CD4-positive, alpha-beta T cell treated with Interleukin-4 for 1 hour (primary cell): ENCODE data around the gene CPNE2.
"Not testable (repeated sequence)": the region's sequence is repeated elsewhere in the genome, so short reads cannot be mapped to it uniquely, and the experiment has no call there.

Experiments
- DNase-seq, 2 donors: peaks; one replicate each; pipeline ENCODE4 v3.0.0-alpha.2; 2020 to 2022

Gene CPNE2

GRCh38 chr16:57070424-57070823 is 22.0 kb upstream of the CPNE2 start:
- DNase-seq: no peak

GRCh38 chr16:57071081-57071732 is 21.2 kb upstream of the CPNE2 start:
- DNase-seq: peak; percentile 29 to 52

- no peak for DNase-seq
Measured at GRCh38 chr16:57071831-57072582, 20.4 kb upstream of the CPNE2 start.

GRCh38 chr16:57072616-57073275 is 19.6 kb upstream of the CPNE2 start:
- no peak for DNase-seq

- DNase-seq: no peak
Measured at GRCh38 chr16:57077714-57078113, 14.7 kb upstream of the CPNE2 start.

- no peak for DNase-seq
Measured at GRCh38 chr16:57081744-57082143, 10.6 kb upstream of the CPNE2 start.

- DNase-seq: no peak
Measured at GRCh38 chr16:57082664-57083063, 9.7 kb upstream of the CPNE2 start.

GRCh38 chr16:57083485-57084126 is 8.8 kb upstream of the CPNE2 start:
- DNase-seq: no peak

- peak; percentile 78 to 84 for DNase-seq
Measured at GRCh38 chr16:57084257-57084770, 8.1 kb upstream of the CPNE2 start.

- DNase-seq: no peak
Measured at GRCh38 chr16:57084996-57085395, 7.4 kb upstream of the CPNE2 start.

- DNase-seq: no peak
Measured at GRCh38 chr16:57087003-57087402, 5.4 kb upstream of the CPNE2 start.

- no peak for DNase-seq
Measured at GRCh38 chr16:57089406-57089805, 3.0 kb upstream of the CPNE2 start.

- DNase-seq: no peak
Measured at GRCh38 chr16:57091200-57091974, 996 bp upstream of the CPNE2 start.

GRCh38 chr16:57092786-57093411 is 516 bp downstream of the CPNE2 start:
- DNase-seq: peak; percentile 31 to 46

- DNase-seq: no peak
Measured at GRCh38 chr16:57093666-57094564, 1.5 kb downstream of the CPNE2 start.

GRCh38 chr16:57094911-57095310 is 2.5 kb downstream of the CPNE2 start:
- no peak for DNase-seq

GRCh38 chr16:57096192-57096591 is 3.8 kb downstream of the CPNE2 start:
- DNase-seq: no peak

- no peak for DNase-seq
Measured at GRCh38 chr16:57096793-57097192, 4.4 kb downstream of the CPNE2 start.

- DNase-seq: no peak
Measured at GRCh38 chr16:57098188-57098841, 5.9 kb downstream of the CPNE2 start.

GRCh38 chr16:57099965-57100364 is 7.6 kb downstream of the CPNE2 start:
- DNase-seq: not testable (repeated sequence)
